Upper lobe of right lung (tissue), 1 donor: ENCODE measurements around the gene ZDHHC15. TPM values are rescaled to one million over a fixed set of nuclear protein-coding genes. Genes with fewer than 3 reads are reported as not detected.
"Not testable (repeated sequence)": the region's sequence is repeated elsewhere in the genome, so short reads cannot be mapped to it uniquely, and the experiment has no call there.

Experiments
- ATAC-seq: fragments of 200-7000 bp; cut with Tn5 transposase; one replicate; pipeline ENCODE4 v1.9.1; 2020; ENCODE audit warnings: mild to moderate bottlenecking, moderate library complexity
- DNase-seq: peaks from one replicate; pipeline ENCODE4 v3.0.0-alpha.2; 2020
- H3K27ac ChIP-seq: fragments of 200-600 bp; one replicate; pipeline ENCODE4 v1.8.0; 2022
- H3K27me3 ChIP-seq: fragments of 200-600 bp; one replicate; pipeline ENCODE4 v1.8.0; 2022; ENCODE audit warnings: mild to moderate bottlenecking
- H3K36me3 ChIP-seq: fragments of 200-600 bp; one replicate; pipeline ENCODE4 v1.8.0; 2022
- H3K4me1 ChIP-seq: fragments of 200-600 bp; one replicate; pipeline ENCODE4 v1.8.0; 2022
- H3K4me3 ChIP-seq: fragments of 200-600 bp; one replicate; pipeline ENCODE4 v1.8.0; 2022; ENCODE audit warnings: mild to moderate bottlenecking
- H3K9me3 ChIP-seq: fragments of 200-600 bp; one replicate; pipeline ENCODE4 v1.8.0; 2022
- CTCF ChIP-seq: fragments of 200-600 bp; IDR thresholded peaks from one replicate; pipeline ENCODE4 v1.8.0; 2022; ENCODE audit warnings: antibody characterized with exemption
- intact Hi-C: fragments of 100-400 bp; cut with DNase I; formaldehyde crosslinking; loops from one replicate; pipeline ENCODE4 v1.11.0; 2022
- total RNA-seq: library from RNA; stranded (reverse); fragmentation: NEBNext Ultra II Directional; extraction: Animal tissue kit (Norgen Biotek cat#: 25700); gene quantifications from one replicate; pipeline ENCODE4 v1.2.1, GENCODE V29; 2021
- donor health status: DM: no; HTN: yes; CAD: no; lungs with severe emphysema.

The ZDHHC15 gene
- total RNA-seq, 1 donor from 2014 or later, result 1.4 TPM

- no peaks in the 10 kb centered on the region for H3K9me3 ChIP-seq
- H3K4me1 ChIP-seq, result no peaks in the 10 kb centered on the region
- DNase-seq (no peak), ATAC-seq (no peak)
- no peak overlapping the region for H3K27ac ChIP-seq
- H3K27me3 ChIP-seq, result no peaks in the 10 kb centered on the region
- no peak for TF ChIP-seq CTCF
- intact Hi-C loops, result no loop called here
- no peaks in the 10 kb centered on the region for H3K36me3 ChIP-seq
- no peak overlapping the region for H3K4me3 ChIP-seq
Measured at GRCh38 chrX:75365243-75365975, 157.4 kb downstream of the ZDHHC15 start.

- H3K4me3 ChIP-seq, result no peak overlapping the region
- no peaks in the 10 kb centered on the region for H3K9me3 ChIP-seq
- DNase-seq (no peak), ATAC-seq (no peak)
- no peak for TF ChIP-seq CTCF
- no peaks in the 10 kb centered on the region for H3K4me1 ChIP-seq
- H3K27ac ChIP-seq, result no peak overlapping the region
- intact Hi-C loops, result no loop called here
- H3K27me3 ChIP-seq, result no peaks in the 10 kb centered on the region
- H3K36me3 ChIP-seq, result no peaks in the 10 kb centered on the region
Measured at GRCh38 chrX:75361788-75362187, 161.0 kb downstream of the ZDHHC15 start.

- H3K27ac ChIP-seq, ATAC-seq, H3K36me3 ChIP-seq, H3K27me3 ChIP-seq, intact Hi-C loops, H3K4me1 ChIP-seq, H3K4me3 ChIP-seq, H3K9me3 ChIP-seq, DNase-seq: not testable (repeated sequence)
Measured at GRCh38 chrX:75348601-75349000, 174.2 kb downstream of the ZDHHC15 start.

GRCh38 chrX:75337525-75337924 lies 185.3 kb downstream of the ZDHHC15 start:
- TF ChIP-seq CTCF, result no peak
- DNase-seq (no peak), ATAC-seq (no peak)
- Histone ChIP-seq H3K4me1 (no peaks in the 10 kb centered on the region), H3K36me3 (no peaks in the 10 kb centered on the region), H3K9me3 (peaks cover 7% of the 10 kb centered on the region), H3K27me3 (no peaks in the 10 kb centered on the region), H3K4me3 (no peak overlapping the region), H3K27ac (no peak overlapping the region)
- intact Hi-C loops, result no loop called here

- no peak for DNase-seq
- ATAC-seq, result no peak
- intact Hi-C loops, result no loop called here
Measured at GRCh38 chrX:75335127-75335458, 187.7 kb downstream of the ZDHHC15 start.

GRCh38 chrX:75334407-75335126 lies 188.3 kb downstream of the ZDHHC15 start:
- DNase-seq, H3K27me3 ChIP-seq, H3K27ac ChIP-seq, intact Hi-C loops, H3K9me3 ChIP-seq, H3K4me1 ChIP-seq, ATAC-seq, H3K4me3 ChIP-seq, H3K36me3 ChIP-seq: not testable (repeated sequence)

More at GRCh38 chrX:75335127-75335458, 187.7 kb downstream of the ZDHHC15 start:
- H3K9me3 ChIP-seq, result peaks cover 8% of the 10 kb centered on the region
- H3K27ac ChIP-seq, result no peak overlapping the region
- H3K27me3 ChIP-seq, result no peaks in the 10 kb centered on the region
- TF ChIP-seq CTCF, result no peak
- H3K4me1 ChIP-seq, result no peaks in the 10 kb centered on the region
- no peak overlapping the region for H3K4me3 ChIP-seq
- H3K36me3 ChIP-seq, result no peaks in the 10 kb centered on the region
